Left colon (tissue), 2 donors: ENCODE measurements around the gene ANXA3. TPM values are rescaled to one million over a fixed set of nuclear protein-coding genes. Genes with fewer than 3 reads are reported as not detected.

Source experiments
- ATAC-seq: fragments of 200-7000 bp; cut with Tn5 transposase; one replicate; pipeline ENCODE4 v1.9.1; 2020; ENCODE audit warnings: mild to moderate bottlenecking, moderate library complexity
- DNase-seq, 2 donors: peaks; one replicate each; pipeline ENCODE4 v3.0.0-alpha.2; 2020
- intact Hi-C, 2 donors: fragments of 100-400 bp; cut with DNase I in 1 of 2; cut with micrococcal nuclease in 1 of 2; formaldehyde crosslinking; loops; one replicate each; pipeline versions ENCODE4 v1.11.2 to v1.14.0; 2022; cut with DNase I, micrococcal nuclease
- total RNA-seq, 2 donors: library from RNA; stranded (reverse); fragmentation: NEBNext Ultra II Directional; extraction: Animal tissue kit (Norgen Biotek cat#: 25700); gene quantifications; one replicate each; pipeline ENCODE4 v1.2.1, GENCODE V29; 2021
- donor health status: DM: no; HTN: no; CAD: no.
- donor health status: DM: yes; HTN: yes; CAD: no.

Gene ANXA3
- total RNA-seq, 2 donors from 2014 or later, result 44.8 to 51.9 TPM

DNA sequence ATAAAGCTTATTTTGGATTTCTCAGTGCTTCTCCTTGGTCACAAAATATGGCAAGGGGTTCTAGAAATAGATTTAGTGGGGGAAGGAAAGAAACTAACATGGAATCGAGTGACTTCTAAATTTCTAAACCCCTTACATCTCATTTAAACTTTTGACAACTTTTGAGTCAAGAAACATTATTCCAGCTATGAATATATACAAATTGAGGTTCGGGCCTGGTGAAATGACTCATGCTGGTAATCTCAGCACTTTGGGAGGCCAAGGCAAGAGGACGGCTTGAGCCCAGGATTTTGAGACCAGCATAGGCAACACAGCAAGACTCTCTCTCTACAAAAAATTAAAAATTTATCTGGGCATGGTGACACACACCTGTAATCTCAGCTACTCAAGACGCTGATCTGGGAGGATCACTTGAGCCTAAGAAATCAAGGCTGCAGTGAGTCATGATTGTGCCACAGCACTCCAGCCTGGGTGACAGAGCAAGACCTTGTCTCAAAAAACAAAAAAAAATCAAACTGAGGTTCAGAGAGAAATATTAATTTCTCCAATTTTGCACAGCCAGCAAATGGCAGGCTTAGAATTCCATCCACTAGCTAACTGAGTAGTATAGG, 99.8 kb downstream of the ANXA3 start:
- DNase-seq, result no peak
- intact Hi-C loops, result no loop called here
- no peak for ATAC-seq

- DNase-seq (no peak), ATAC-seq (no peak)
- intact Hi-C loops, result no loop called here
Observed at GRCh38 chr4:78652282-78652876, 100.8 kb downstream of the ANXA3 start.

GRCh38 chr4:78653655-78654054, 102.1 kb downstream of the ANXA3 start:
- ATAC-seq (no peak), DNase-seq (no peak)
- intact Hi-C loops, result no loop called here

- intact Hi-C loops, result no loop called here
- ATAC-seq (no peak), DNase-seq (no peak)
Observed at GRCh38 chr4:78654807-78655206, 103.2 kb downstream of the ANXA3 start.

GRCh38 chr4:78656968-78657445, 105.4 kb downstream of the ANXA3 start:
- no peak for ATAC-seq
- intact Hi-C loops, result no loop called here
- DNase-seq, result no peak

- ATAC-seq (no peak), DNase-seq (no peak)
- intact Hi-C loops, result no loop called here
Observed at GRCh38 chr4:78659264-78659663, 107.7 kb downstream of the ANXA3 start.

DNA sequence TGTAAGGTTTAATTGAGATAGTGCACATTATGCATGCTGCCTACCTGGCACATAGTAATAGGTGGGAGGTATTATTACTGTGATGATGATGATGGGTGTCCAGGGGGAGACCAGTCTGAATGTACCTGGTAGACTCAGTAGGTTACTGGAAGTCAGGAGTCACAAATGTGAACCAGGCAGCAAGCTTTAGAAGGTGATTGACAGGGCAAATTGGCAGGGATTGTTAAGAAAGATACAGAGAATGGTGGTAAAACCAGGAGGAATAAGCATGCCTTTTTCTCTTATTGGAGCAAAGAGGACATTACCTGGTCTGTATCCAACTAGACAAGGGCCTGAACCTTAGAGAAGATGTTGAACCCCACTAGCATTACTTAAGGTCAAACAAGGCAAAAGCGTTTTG, 108.1 kb downstream of the ANXA3 start:
- ATAC-seq (no peak), DNase-seq (no peak)
- intact Hi-C loops, result no loop called here

Other genes starting within 250 kb of the ANXA3 start
- 10 to 100 TPM; 56.9 to 63.1 TPM for gene BMP2K, start 224.6 kb downstream of the ANXA3 start, total RNA-seq